SH-SY5Y (cell line): ENCODE results near the gene CACNG6.

Source experiments
- GATA2 ChIP-seq: IDR thresholded peaks from 2 replicates; pipeline ENCODE4 v1.6.1; 2011; ENCODE audit warnings: mild to moderate bottlenecking, low read depth, low read length
- GATA3 ChIP-seq: IDR thresholded peaks from 2 replicates; pipeline ENCODE4 v1.6.1; 2011; ENCODE audit warnings: low read depth, mild to moderate bottlenecking, low read length, moderate library complexity

DNA sequence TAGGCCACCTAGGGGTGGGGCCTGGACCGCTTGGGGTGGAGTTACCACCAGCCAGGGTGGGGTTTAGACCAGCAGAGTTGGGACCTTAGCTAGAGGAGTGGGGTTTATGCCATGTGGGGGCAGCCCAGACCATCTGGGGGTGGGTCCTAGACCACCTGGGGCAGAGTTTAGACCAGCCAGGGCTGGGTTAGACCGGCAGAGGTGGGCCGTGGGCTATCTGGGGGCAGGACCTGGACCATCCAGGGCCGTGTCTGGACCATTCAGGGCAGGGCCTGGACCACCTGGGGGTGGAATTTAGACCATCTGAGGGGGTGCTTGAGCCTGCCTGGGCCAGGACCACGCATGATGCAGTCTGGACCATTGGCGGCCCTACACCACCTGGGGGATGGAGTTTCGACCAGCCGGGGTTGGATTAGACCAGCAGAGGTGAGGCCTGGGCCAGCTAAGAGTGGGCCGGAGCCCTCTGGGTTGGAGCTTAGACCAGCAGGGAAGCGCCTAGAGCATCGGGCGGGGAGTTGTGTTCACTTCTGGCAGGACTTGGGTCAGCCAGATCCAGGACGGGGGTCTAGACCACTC is 10.0 kb upstream of the CACNG6 start:
- TF ChIP-seq GATA2 (no peak), GATA3 (no peak)
